Measurements from ENCODE around the gene SLC22A2. TPM values are rescaled to one million over a fixed set of nuclear protein-coding genes. Genes with fewer than 3 reads are reported as not detected.

Gene SLC22A2
- total and polyA plus RNA-seq, 4 donors: not detected

DNA sequence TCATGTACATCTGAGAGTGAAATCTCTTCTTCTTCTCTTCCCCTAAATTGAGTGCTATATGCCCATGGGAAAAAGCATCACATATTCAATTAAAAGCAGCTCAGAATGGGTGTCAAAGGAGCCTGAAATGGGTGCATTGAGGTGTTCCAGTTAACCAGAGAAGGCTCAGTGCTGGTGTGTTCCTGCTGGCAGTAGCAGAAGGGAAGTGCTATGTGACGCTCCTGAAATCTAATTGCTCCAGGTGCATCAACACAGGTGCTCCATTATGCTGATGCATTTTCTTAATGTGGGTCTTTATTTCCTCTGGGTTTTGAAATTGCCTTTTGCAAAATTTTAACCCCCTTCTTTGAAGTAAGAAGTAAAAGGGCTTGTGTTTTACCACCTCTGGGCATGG, 17.9 kb downstream of the SLC22A2 start:
- Histone ChIP-seq H3K4me3 (ENCODE audit: low read depth in 1 of 3, low read length in 3 of 3) (no peak overlapping the region), H3K36me3 (ENCODE audit: control insufficient read depth in 4 of 4, insufficient read depth in 3 of 4, low read depth in 1 of 4, low read length in 3 of 4) (no peaks in the 10 kb centered on the region), H3K27ac (ENCODE audit: low read depth in 1 of 2, low read length in 2 of 2) (no peak overlapping the region), H3K27me3 (ENCODE audit: control insufficient read depth in 4 of 4, insufficient read depth in 4 of 4, low read length in 3 of 4) (no peaks in the 10 kb centered on the region), H3K9me3 (ENCODE audit: control insufficient read depth in 4 of 4, low read length in 3 of 4) (no peaks in the 10 kb centered on the region), H3K4me1 (ENCODE audit: control insufficient read depth in 4 of 4, insufficient read depth in 4 of 4, low read length in 3 of 4) (peaks cover 0 to 2% (median 0%) of the 10 kb centered on the region in 4 donors), H3K9ac (ENCODE audit: low read depth in 1 of 2, low read length in 2 of 2) (no peak overlapping the region)
- WGBS: 91% methylated on average over 1 of the region's 1 CpG
- TF ChIP-seq JUND (IDR thresholded peaks at IDR 0.05) (no peak), HNF4A (conservative IDR thresholded peaks at IDR 0.05) (no peak)
- no peak for DNase-seq (ENCODE audit: low spot score)

DNA sequence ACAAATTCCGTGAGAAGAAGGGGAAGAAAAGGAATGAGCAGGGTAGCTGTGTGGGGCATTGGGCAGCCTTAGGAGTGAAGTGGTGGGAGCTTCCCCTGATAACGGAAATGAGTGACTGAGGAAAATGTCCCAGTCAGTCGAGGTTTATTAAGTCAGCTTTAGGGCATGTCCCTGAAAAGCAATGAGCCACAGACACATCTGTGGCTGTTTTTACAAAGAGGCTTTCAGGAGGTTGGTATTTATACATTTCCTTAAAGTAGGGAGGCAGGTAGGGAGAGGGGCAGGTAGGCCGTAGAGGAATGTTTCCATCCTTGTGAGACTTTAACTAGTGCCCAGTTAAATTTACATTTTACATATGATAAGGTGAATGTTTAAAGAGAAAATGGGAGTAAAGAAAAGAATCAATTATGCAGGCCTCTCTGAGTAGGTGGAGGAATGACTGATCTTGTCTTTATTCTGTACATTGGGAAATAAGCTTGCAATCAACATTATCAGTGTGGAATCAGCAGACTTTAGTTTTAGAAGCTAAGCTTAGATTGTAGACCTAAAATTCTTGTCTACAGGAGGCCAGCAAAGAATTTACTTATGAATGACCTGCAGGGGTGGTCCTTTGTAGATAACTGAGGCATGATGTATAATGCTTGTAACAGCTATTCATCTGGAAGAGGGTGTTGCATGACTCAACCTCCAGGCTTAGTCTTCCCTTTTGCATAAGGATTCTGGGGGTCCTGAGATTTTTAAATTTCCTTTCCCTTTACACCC, 18.5 kb downstream of the SLC22A2 start:
- Histone ChIP-seq H3K27ac (ENCODE audit: low read depth in 1 of 2, low read length in 2 of 2) (no peak overlapping the region), H3K27me3 (ENCODE audit: control insufficient read depth in 4 of 4, insufficient read depth in 4 of 4, low read length in 3 of 4) (no peaks in the 10 kb centered on the region), H3K9me3 (ENCODE audit: control insufficient read depth in 4 of 4, low read length in 3 of 4) (no peaks in the 10 kb centered on the region), H3K4me1 (ENCODE audit: control insufficient read depth in 4 of 4, insufficient read depth in 4 of 4, low read length in 3 of 4) (peaks cover 0 to 2% (median 0%) of the 10 kb centered on the region in 4 donors), H3K36me3 (ENCODE audit: control insufficient read depth in 4 of 4, insufficient read depth in 3 of 4, low read depth in 1 of 4, low read length in 3 of 4) (no peaks in the 10 kb centered on the region), H3K4me3 (ENCODE audit: low read depth in 1 of 3, low read length in 3 of 3) (no peak overlapping the region), H3K9ac (ENCODE audit: low read depth in 1 of 2, low read length in 2 of 2) (no peak overlapping the region)
- no peak for DNase-seq (ENCODE audit: low spot score)
- 88% methylated on average over 4 of the region's 4 CpGs for WGBS
- TF ChIP-seq RXRA (IDR thresholded peaks at IDR 0.05): no peak
- no peak for TF ChIP-seq RAD21 (IDR thresholded peaks at IDR 0.05)
- TF ChIP-seq HNF4G (IDR thresholded peaks at IDR 0.05): no peak
- TF ChIP-seq JUND (IDR thresholded peaks at IDR 0.05): no peak
- TF ChIP-seq, protein P1, sequence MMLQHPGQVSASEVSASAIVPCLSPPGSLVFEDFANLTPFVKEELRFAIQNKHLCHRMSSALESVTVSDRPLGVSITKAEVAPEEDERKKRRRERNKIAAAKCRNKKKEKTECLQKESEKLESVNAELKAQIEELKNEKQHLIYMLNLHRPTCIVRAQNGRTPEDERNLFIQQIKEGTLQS (IDR thresholded peaks at IDR 0.05): no peak
- no peak for TF ChIP-seq TAF1 (conservative IDR thresholded peaks at IDR 0.05)
- TF ChIP-seq HNF4A (conservative IDR thresholded peaks at IDR 0.05): no peak
- TF ChIP-seq, protein P2, sequence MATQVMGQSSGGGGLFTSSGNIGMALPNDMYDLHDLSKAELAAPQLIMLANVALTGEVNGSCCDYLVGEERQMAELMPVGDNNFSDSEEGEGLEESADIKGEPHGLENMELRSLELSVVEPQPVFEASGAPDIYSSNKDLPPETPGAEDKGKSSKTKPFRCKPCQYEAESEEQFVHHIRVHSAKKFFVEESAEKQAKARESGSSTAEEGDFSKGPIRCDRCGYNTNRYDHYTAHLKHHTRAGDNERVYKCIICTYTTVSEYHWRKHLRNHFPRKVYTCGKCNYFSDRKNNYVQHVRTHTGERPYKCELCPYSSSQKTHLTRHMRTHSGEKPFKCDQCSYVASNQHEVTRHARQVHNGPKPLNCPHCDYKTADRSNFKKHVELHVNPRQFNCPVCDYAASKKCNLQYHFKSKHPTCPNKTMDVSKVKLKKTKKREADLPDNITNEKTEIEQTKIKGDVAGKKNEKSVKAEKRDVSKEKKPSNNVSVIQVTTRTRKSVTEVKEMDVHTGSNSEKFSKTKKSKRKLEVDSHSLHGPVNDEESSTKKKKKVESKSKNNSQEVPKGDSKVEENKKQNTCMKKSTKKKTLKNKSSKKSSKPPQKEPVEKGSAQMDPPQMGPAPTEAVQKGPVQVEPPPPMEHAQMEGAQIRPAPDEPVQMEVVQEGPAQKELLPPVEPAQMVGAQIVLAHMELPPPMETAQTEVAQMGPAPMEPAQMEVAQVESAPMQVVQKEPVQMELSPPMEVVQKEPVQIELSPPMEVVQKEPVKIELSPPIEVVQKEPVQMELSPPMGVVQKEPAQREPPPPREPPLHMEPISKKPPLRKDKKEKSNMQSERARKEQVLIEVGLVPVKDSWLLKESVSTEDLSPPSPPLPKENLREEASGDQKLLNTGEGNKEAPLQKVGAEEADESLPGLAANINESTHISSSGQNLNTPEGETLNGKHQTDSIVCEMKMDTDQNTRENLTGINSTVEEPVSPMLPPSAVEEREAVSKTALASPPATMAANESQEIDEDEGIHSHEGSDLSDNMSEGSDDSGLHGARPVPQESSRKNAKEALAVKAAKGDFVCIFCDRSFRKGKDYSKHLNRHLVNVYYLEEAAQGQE (IDR thresholded peaks at IDR 0.05): no peak
- TF ChIP-seq FOXA1 (IDR thresholded peaks at IDR 0.05): no peak
- TF ChIP-seq, protein P3, sequence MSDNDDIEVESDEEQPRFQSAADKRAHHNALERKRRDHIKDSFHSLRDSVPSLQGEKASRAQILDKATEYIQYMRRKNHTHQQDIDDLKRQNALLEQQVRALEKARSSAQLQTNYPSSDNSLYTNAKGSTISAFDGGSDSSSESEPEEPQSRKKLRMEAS (IDR thresholded peaks at IDR 0.05): no peak
- TF ChIP-seq, protein P4, sequence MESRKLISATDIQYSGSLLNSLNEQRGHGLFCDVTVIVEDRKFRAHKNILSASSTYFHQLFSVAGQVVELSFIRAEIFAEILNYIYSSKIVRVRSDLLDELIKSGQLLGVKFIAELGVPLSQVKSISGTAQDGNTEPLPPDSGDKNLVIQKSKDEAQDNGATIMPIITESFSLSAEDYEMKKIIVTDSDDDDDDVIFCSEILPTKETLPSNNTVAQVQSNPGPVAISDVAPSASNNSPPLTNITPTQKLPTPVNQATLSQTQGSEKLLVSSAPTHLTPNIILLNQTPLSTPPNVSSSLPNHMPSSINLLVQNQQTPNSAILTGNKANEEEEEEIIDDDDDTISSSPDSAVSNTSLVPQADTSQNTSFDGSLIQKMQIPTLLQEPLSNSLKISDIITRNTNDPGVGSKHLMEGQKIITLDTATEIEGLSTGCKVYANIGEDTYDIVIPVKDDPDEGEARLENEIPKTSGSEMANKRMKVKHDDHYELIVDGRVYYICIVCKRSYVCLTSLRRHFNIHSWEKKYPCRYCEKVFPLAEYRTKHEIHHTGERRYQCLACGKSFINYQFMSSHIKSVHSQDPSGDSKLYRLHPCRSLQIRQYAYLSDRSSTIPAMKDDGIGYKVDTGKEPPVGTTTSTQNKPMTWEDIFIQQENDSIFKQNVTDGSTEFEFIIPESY (IDR thresholded peaks at IDR 0.05): no peak
- TF ChIP-seq NR2F2 (IDR thresholded peaks at IDR 0.05): no peak
- TF ChIP-seq SP1 (IDR thresholded peaks at IDR 0.05): no peak
- no peak for TF ChIP-seq FOXA2 (IDR thresholded peaks at IDR 0.05)
- no peak for TF ChIP-seq YY1 (IDR thresholded peaks at IDR 0.05)
- no peak for TF ChIP-seq GABPA (IDR thresholded peaks at IDR 0.05 in 1 of 2, conservative IDR thresholded peaks at IDR 0.05 in 1 of 2)
- TF ChIP-seq EGR1 (IDR thresholded peaks at IDR 0.05; ENCODE audit: low read depth in 2 of 2): no peak
- TF ChIP-seq, protein P5, sequence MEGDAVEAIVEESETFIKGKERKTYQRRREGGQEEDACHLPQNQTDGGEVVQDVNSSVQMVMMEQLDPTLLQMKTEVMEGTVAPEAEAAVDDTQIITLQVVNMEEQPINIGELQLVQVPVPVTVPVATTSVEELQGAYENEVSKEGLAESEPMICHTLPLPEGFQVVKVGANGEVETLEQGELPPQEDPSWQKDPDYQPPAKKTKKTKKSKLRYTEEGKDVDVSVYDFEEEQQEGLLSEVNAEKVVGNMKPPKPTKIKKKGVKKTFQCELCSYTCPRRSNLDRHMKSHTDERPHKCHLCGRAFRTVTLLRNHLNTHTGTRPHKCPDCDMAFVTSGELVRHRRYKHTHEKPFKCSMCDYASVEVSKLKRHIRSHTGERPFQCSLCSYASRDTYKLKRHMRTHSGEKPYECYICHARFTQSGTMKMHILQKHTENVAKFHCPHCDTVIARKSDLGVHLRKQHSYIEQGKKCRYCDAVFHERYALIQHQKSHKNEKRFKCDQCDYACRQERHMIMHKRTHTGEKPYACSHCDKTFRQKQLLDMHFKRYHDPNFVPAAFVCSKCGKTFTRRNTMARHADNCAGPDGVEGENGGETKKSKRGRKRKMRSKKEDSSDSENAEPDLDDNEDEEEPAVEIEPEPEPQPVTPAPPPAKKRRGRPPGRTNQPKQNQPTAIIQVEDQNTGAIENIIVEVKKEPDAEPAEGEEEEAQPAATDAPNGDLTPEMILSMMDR (IDR thresholded peaks at IDR 0.05; ENCODE audit: low read depth, low read length, missing input control): no peak

Measured in liver (tissue), 9 donors.